OCI-LY1 (cell line): ENCODE measurements around the gene IL18.

Experiments used
- H2AFZ ChIP-seq: fragments of 200-600 bp; sonication (generic), shearing (Covaris generic); 2 replicates; pipeline ENCODE4 v1.6.0; 2014; ENCODE audit warnings: antibody characterized with exemption, mild to moderate bottlenecking, low read length
- H3F3A ChIP-seq: fragments of 200-600 bp; sonication (generic), shearing (Covaris generic); 2 replicates; pipeline ENCODE4 v1.6.0; 2014; ENCODE audit warnings: mild to moderate bottlenecking, antibody characterized with exemption, low read length, moderate library complexity; ENCODE audit not compliant: insufficient read depth
- H3K27ac ChIP-seq: fragments of 200-600 bp; sonication (generic); 2 replicates; pipeline ENCODE4 v1.5.1; 2014; ENCODE audit warnings: low read length, mixed run types, mild to moderate bottlenecking, low read depth; ENCODE audit not compliant: poor library complexity, severe bottlenecking
- H3K27me3 ChIP-seq: fragments of 200-600 bp; sonication (generic); 2 replicates; pipeline ENCODE4 v1.6.0; 2014; ENCODE audit warnings: antibody characterized with exemption, mild to moderate bottlenecking, low read length, moderate library complexity; ENCODE audit not compliant: insufficient read depth
- H3K36me3 ChIP-seq: fragments of 200-600 bp; sonication (generic); 2 replicates; pipeline ENCODE4 v1.6.1; 2014; ENCODE audit warnings: mild to moderate bottlenecking, antibody characterized with exemption, low read length, moderate library complexity, mixed read lengths; ENCODE audit not compliant: insufficient read depth
- H3K4me1 ChIP-seq: fragments of 200-600 bp; sonication (generic); 2 replicates; pipeline ENCODE4 v1.5.1; 2014; ENCODE audit warnings: mild to moderate bottlenecking, low read length, moderate library complexity; ENCODE audit not compliant: insufficient read depth, severe bottlenecking
- H3K4me2 ChIP-seq: fragments of 200-600 bp; sonication (generic), shearing (Covaris generic); 2 replicates; pipeline ENCODE4 v1.6.1; 2014; ENCODE audit warnings: low read length
- H3K4me3 ChIP-seq: fragments of 200-600 bp; sonication (generic); 2 replicates; pipeline ENCODE4 v1.5.1; 2014; ENCODE audit warnings: low read length, low read depth, mild to moderate bottlenecking, mixed read lengths; ENCODE audit not compliant: poor library complexity, severe bottlenecking
- H3K79me2 ChIP-seq: fragments of 200-600 bp; shearing (Covaris generic); 2 replicates; pipeline ENCODE4 v1.6.1; 2016; ENCODE audit warnings: mixed run types, low read length, mixed read lengths; ENCODE audit not compliant: insufficient read depth
- H3K9ac ChIP-seq: fragments of 200-600 bp; sonication (generic), shearing (Covaris generic); 2 replicates; pipeline ENCODE4 v1.6.1; 2014; ENCODE audit warnings: mild to moderate bottlenecking, low read length, mixed read lengths
- H3K9me2 ChIP-seq: fragments of 200-600 bp; sonication (generic), shearing (Covaris generic); 2 replicates; pipeline ENCODE4 v1.6.1; 2014; ENCODE audit warnings: low read depth, mild to moderate bottlenecking, low read length, mixed read lengths
- H3K9me3 ChIP-seq: fragments of 200-600 bp; shearing (Covaris generic); 2 replicates; pipeline ENCODE4 v1.6.1; 2014; ENCODE audit warnings: low read length, mixed read lengths
- H4K20me1 ChIP-seq: fragments of 200-600 bp; sonication (generic), shearing (Covaris generic); 2 replicates; pipeline ENCODE4 v1.6.0; 2016; ENCODE audit warnings: mild to moderate bottlenecking, low read length; ENCODE audit not compliant: insufficient read depth
- EZH2 ChIP-seq: fragments of 200-600 bp; sonication (generic), shearing (Covaris generic); IDR thresholded peaks from 2 replicates; pipeline ENCODE4 v1.8.0; 2017; ENCODE audit warnings: borderline replicate concordance, mixed run types, mild to moderate bottlenecking, antibody characterized with exemption, low read length, moderate library complexity, mixed read lengths
- TF ChIP-seq, protein P1 (sequence below): fragments of 200-600 bp; sonication (generic), shearing (Covaris generic); IDR thresholded peaks from 2 replicates; pipeline ENCODE4 v1.5.1; 2017; ENCODE audit warnings: mild to moderate bottlenecking, antibody characterized with exemption, low read length, moderate library complexity, mixed read lengths

Gene IL18

DNA sequence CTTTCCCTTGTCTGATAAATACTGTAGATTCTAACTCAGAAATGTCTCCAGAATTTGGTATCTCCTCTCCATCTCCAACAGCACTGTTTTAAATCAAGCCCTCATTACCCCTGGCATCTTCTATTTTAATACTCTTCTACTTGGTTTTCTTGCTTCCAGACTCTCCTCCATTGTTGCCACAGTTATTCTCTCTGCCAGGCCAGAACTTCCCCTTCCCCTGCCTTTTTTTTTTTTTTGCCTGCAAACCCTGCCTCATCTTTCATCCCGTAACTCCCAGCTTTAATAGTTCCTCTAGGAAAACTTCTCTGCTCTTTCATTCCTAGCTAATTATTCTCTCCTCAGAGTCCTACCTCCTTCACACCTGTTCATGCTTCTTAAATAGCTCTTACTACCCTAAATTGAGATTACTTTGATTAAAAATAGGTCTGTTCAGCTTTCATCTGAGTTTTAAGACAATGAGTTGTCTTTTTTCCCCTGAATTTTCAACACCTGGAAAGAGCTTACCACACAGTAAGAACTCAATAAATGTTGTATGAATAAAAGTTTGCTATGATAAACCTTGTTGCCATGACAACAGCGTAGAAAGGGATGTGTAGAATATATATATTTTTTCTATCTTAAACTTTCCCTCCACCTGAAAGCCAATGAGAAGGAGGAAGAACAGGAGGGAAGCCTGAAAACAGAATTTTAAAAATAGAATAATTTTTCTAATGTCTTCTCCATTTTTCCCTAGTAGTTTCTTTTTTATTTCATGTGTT lies 3.6 kb downstream of the IL18 start:
- no peaks in the 10 kb centered on the region for H3F3A ChIP-seq
- H3K79me2 ChIP-seq, result no peaks in the 10 kb centered on the region
- no peaks in the 10 kb centered on the region for H3K9me3 ChIP-seq
- H4K20me1 ChIP-seq, result no peaks in the 10 kb centered on the region
- no peak for TF ChIP-seq EZH2
- TF ChIP-seq, protein P1, sequence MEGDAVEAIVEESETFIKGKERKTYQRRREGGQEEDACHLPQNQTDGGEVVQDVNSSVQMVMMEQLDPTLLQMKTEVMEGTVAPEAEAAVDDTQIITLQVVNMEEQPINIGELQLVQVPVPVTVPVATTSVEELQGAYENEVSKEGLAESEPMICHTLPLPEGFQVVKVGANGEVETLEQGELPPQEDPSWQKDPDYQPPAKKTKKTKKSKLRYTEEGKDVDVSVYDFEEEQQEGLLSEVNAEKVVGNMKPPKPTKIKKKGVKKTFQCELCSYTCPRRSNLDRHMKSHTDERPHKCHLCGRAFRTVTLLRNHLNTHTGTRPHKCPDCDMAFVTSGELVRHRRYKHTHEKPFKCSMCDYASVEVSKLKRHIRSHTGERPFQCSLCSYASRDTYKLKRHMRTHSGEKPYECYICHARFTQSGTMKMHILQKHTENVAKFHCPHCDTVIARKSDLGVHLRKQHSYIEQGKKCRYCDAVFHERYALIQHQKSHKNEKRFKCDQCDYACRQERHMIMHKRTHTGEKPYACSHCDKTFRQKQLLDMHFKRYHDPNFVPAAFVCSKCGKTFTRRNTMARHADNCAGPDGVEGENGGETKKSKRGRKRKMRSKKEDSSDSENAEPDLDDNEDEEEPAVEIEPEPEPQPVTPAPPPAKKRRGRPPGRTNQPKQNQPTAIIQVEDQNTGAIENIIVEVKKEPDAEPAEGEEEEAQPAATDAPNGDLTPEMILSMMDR, result no peak
- no peaks in the 10 kb centered on the region for H3K9me2 ChIP-seq
- H3K9ac ChIP-seq, result no peak overlapping the region
- no peaks in the 10 kb centered on the region for H3K36me3 ChIP-seq
- no peak overlapping the region for H3K27ac ChIP-seq
- H3K4me2 ChIP-seq, result no peak overlapping the region
- H3K27me3 ChIP-seq, result no peaks in the 10 kb centered on the region
- H3K4me1 ChIP-seq, result peaks cover 4% of the 10 kb centered on the region
- H2AFZ ChIP-seq, result no peak overlapping the region
- no peak overlapping the region for H3K4me3 ChIP-seq

DNA sequence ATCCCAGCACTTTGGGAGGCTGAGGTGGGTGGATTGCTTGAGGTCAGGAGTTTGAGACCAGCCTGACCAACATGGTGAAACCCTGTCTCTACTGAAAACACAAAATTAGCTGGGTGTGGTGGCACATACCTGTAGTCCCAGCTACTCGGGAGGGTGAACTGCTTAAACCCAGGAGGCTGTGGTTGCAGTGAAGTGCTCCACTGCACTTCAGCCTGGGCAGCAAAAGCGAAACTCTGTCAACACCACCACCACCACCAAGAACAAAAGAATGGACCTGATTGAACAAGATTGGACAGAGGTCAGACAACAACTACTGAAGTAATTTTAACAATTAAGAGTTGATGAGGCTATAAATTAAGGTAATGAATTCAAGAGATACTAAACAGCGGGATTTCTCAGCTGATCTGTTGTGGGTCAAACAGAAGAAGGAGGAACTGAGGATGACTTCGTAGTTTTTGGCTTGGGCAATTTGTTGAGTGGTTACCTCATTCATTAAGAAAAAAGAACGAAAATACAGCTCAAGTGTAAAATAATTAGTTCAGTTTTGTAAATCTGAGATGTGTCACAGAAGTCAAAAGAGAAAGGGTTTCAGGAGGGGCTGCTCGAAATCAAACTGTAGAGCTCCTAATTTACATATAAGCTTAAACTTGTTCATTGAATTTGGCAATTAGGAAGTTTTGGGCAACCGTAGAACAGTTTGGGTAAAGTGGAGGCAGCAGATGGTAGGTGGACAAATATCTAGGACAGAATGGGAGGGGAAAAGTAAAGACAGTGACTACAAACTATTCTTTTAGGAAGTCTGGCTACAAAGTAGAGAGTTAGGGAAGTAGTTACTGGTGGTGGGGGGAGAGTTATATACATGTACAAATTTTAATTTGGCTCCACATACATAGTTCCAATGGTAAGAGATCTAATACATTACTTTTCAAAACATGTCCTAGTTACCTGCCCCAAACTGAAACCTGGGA lies 4.5 kb downstream of the IL18 start:
- Histone ChIP-seq H3K79me2 (no peaks in the 10 kb centered on the region), H3K9ac (no peak overlapping the region), H3K27ac (no peak overlapping the region), H4K20me1 (no peaks in the 10 kb centered on the region), H3K4me1 (peaks cover 4% of the 10 kb centered on the region), H3K27me3 (no peaks in the 10 kb centered on the region), H2AFZ (no peak overlapping the region), H3K9me2 (no peaks in the 10 kb centered on the region), H3K4me3 (no peak overlapping the region), H3F3A (no peaks in the 10 kb centered on the region), H3K36me3 (no peaks in the 10 kb centered on the region), H3K9me3 (no peaks in the 10 kb centered on the region), H3K4me2 (peak overlapping the region; percentile 9; the same call in 1 of the 2 replicates)
- TF ChIP-seq, protein P1, result no peak
- TF ChIP-seq EZH2, result no peak

DNA sequence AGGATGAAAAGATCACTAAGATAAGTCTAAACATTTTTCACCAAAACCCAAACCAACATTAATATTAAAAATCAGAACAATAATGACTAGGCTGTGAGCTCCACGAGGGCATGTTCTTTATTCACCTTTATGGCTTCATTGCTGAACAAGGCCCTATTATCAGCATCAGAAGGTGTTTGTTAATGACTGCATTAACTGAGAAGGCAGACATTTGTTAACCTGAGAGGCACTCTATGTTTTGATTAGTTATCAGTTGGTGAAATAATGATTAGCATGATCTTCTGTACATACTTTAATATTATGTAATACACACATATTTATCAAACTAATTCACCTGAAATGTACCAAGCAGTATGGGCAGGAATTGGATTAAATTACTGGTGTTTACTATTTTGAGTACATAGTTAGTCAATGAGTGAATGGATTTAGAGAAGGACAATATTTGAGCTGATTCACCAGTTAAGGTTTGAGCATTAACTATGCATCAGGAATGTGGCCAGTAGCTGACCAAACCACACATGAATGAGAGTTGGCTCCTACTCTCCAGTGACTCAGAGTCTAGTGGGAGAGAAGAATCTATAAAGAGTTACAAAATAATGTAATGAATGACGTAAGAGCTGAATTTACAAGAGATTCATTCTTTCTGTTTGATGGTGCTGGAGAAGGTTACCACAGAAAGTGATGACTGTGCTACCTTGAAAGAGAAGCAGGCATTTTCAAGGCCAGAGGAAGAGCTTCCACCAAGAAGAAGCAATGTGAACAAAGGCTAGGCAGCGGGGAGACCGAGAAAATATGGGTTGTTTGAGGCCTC lies 6.7 kb downstream of the IL18 start:
- TF ChIP-seq EZH2, result no peak
- TF ChIP-seq, protein P1, result no peak
- H4K20me1 ChIP-seq, result no peaks in the 10 kb centered on the region
- no peaks in the 10 kb centered on the region for H3K27me3 ChIP-seq
- H3K4me3 ChIP-seq, result no peak overlapping the region
- no peaks in the 10 kb centered on the region for H3F3A ChIP-seq
- H3K4me1 ChIP-seq, result peaks cover 4% of the 10 kb centered on the region
- H3K36me3 ChIP-seq, result no peaks in the 10 kb centered on the region
- no peaks in the 10 kb centered on the region for H3K9me2 ChIP-seq
- no peak overlapping the region for H3K27ac ChIP-seq
- H3K79me2 ChIP-seq, result no peaks in the 10 kb centered on the region
- no peak overlapping the region for H2AFZ ChIP-seq
- no peaks in the 10 kb centered on the region for H3K9me3 ChIP-seq
- no peak overlapping the region for H3K9ac ChIP-seq
- H3K4me2 ChIP-seq, result no peak overlapping the region
